Upper lobe of left lung (tissue), 4 donors: ENCODE measurements around the gene IL1RN.

Experiments used
- EP300 ChIP-seq, 4 donors: sonication (generic); formaldehyde crosslinking; IDR thresholded peaks; one replicate each; pipeline ENCODE4 v1.5.1; 2017; ENCODE audit warnings: antibody characterized with exemption in 4 of 4, control low read depth in 2 of 4
- POLR2A ChIP-seq, 4 donors: fragments of 450-650 bp; IDR thresholded peaks; one replicate each; pipeline ENCODE4 v1.5.1; 2016 to 2017; ENCODE audit warnings: antibody characterized with exemption in 4 of 4, mild to moderate bottlenecking in 2 of 4
- POLR2AphosphoS5 ChIP-seq, 2 donors: sonication (generic); formaldehyde crosslinking; IDR thresholded peaks; one replicate each; pipeline ENCODE4 v1.5.1; 2017; ENCODE audit warnings: antibody characterized with exemption in 2 of 2
- TF ChIP-seq, protein P1 (sequence below), 6 experiments: fragments of 450-650 bp in 4 of 6; fragments of 200-600 bp in 2 of 6; sonication (generic) in 2 of 6; IDR thresholded peaks; one replicate each; pipeline ENCODE4 v1.5.1; 2016 to 2019; ENCODE audit warnings: antibody characterized with exemption in 6 of 6

GRCh38 chr2:113149553-113150257, 22.3 kb downstream of the IL1RN start:
- TF ChIP-seq EP300 (IDR thresholded peaks at IDR 0.05) (no peak), POLR2A (IDR thresholded peaks at IDR 0.05) (no peak), POLR2AphosphoS5 (IDR thresholded peaks at IDR 0.05) (no peak)
- TF ChIP-seq, protein P1, sequence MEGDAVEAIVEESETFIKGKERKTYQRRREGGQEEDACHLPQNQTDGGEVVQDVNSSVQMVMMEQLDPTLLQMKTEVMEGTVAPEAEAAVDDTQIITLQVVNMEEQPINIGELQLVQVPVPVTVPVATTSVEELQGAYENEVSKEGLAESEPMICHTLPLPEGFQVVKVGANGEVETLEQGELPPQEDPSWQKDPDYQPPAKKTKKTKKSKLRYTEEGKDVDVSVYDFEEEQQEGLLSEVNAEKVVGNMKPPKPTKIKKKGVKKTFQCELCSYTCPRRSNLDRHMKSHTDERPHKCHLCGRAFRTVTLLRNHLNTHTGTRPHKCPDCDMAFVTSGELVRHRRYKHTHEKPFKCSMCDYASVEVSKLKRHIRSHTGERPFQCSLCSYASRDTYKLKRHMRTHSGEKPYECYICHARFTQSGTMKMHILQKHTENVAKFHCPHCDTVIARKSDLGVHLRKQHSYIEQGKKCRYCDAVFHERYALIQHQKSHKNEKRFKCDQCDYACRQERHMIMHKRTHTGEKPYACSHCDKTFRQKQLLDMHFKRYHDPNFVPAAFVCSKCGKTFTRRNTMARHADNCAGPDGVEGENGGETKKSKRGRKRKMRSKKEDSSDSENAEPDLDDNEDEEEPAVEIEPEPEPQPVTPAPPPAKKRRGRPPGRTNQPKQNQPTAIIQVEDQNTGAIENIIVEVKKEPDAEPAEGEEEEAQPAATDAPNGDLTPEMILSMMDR (IDR thresholded peaks at IDR 0.05): no peak
